ENCODE results near the gene LMAN2L. TPM values are rescaled to one million over a fixed set of nuclear protein-coding genes. Genes with fewer than 3 reads are reported as not detected.

The LMAN2L gene
- total RNA-seq, 4 donors from 2014 or later, result 18.1 to 22.9 (median 21.5) TPM

DNA sequence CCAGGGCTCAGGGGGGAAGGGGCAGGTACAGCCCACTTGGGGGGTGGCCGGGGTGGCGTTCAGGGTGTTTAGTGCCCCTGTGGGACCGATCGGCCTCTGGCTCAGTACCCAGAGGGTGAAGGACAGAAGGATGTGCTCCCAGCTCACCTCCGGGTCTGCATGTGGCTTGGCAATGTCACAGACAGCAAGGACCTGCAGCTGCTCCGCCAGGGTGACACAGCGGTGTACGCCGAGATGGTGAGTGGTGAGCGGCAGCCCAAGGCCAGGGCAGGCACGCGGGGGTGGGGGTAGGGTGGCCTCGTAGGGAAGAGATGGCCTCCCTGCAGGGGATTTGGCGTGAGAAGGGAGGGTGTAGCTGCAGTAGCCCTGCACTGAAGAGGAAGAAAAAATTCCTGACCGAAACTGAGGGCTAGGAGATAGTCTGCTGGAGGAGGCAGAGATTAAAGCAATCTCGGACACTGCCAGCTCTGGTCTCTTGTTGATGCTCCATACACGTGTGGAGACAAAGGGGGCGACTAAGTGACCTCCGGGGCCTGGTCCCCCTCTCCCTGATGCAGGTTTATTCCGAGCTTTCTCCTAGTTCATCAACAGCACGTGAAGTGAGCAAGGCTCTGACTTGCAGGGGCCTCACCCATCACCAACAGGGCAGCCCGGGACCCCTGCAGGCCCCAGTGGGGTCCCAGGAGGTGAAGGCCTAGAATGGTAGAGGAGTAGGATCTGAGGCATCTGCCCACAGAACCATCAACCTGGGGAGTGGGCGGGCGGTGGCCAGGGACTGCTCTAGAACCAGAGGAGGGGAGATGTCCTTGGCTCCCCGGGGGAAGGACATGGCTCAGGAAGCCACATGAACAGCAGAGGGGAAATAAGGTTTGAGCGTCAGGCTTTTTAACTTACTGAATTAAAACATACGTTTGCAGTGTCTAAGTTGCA, 51.9 kb downstream of the LMAN2L start:
- H3K9me3 ChIP-seq, result no peaks in the 10 kb centered on the region
- H3K36me3 ChIP-seq, result no peaks in the 10 kb centered on the region
- 72% methylated on average over 6 to 13 of the region's 27 CpGs for WGBS, 2 donors (ENCODE audit: low coverage in 1 of 2)
- H3K27ac ChIP-seq, result no peak overlapping the region
- peaks cover 30% of the 10 kb centered on the region for H3K27me3 ChIP-seq
- no peak overlapping the region for H3K4me3 ChIP-seq
- ATAC-seq, result no peak
- TF ChIP-seq POLR2AphosphoS5 (IDR thresholded peaks at IDR 0.05), result no peak
- TF ChIP-seq, protein P1, sequence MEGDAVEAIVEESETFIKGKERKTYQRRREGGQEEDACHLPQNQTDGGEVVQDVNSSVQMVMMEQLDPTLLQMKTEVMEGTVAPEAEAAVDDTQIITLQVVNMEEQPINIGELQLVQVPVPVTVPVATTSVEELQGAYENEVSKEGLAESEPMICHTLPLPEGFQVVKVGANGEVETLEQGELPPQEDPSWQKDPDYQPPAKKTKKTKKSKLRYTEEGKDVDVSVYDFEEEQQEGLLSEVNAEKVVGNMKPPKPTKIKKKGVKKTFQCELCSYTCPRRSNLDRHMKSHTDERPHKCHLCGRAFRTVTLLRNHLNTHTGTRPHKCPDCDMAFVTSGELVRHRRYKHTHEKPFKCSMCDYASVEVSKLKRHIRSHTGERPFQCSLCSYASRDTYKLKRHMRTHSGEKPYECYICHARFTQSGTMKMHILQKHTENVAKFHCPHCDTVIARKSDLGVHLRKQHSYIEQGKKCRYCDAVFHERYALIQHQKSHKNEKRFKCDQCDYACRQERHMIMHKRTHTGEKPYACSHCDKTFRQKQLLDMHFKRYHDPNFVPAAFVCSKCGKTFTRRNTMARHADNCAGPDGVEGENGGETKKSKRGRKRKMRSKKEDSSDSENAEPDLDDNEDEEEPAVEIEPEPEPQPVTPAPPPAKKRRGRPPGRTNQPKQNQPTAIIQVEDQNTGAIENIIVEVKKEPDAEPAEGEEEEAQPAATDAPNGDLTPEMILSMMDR (IDR thresholded peaks at IDR 0.05), result no peak
- TF ChIP-seq POLR2A (IDR thresholded peaks at IDR 0.05), result no peak
- H3K4me1 ChIP-seq, result peaks cover 0 to 9% (median 4%) of the 10 kb centered on the region in 3 donors

DNA sequence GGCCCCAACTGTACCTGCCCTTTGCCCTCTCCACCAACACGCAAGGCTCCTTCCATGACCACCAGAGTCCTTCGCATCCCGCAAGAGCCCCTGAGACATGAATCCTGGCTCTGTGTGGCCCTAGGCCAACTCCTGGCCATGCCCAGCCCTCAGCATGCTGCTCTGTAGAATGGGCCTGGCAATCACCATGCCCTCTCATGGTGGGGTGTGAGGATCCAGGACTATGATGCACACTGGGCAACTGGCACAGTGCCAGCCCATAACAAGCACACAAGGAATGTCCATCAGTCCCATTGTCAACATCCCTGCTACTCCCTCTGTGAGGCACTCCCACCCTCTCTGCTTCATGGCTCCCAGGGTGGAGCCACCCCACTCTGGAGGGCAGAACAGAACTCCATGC, 52.6 kb downstream of the LMAN2L start:
- Histone ChIP-seq H3K27ac (no peak overlapping the region), H3K4me3 (no peak overlapping the region), H3K36me3 (no peaks in the 10 kb centered on the region), H3K27me3 (peaks cover 30% of the 10 kb centered on the region), H3K4me1 (peaks cover 0 to 9% (median 4%) of the 10 kb centered on the region in 3 donors), H3K9me3 (no peaks in the 10 kb centered on the region)
- whole genome bisulfite sequencing, 2 donors (ENCODE audit: low coverage in 1 of 2), result 80% methylated on average over 1 of the region's 3 CpGs; no CpG with 5 or more reads in 1 of the 2 donors
- ATAC-seq, result no peak
- no peak for TF ChIP-seq EP300 (IDR thresholded peaks at IDR 0.05)
- TF ChIP-seq, protein P1 (IDR thresholded peaks at IDR 0.05), result no peak
- TF ChIP-seq POLR2AphosphoS5 (IDR thresholded peaks at IDR 0.05), result no peak
- no peak for TF ChIP-seq POLR2A (IDR thresholded peaks at IDR 0.05)

DNA sequence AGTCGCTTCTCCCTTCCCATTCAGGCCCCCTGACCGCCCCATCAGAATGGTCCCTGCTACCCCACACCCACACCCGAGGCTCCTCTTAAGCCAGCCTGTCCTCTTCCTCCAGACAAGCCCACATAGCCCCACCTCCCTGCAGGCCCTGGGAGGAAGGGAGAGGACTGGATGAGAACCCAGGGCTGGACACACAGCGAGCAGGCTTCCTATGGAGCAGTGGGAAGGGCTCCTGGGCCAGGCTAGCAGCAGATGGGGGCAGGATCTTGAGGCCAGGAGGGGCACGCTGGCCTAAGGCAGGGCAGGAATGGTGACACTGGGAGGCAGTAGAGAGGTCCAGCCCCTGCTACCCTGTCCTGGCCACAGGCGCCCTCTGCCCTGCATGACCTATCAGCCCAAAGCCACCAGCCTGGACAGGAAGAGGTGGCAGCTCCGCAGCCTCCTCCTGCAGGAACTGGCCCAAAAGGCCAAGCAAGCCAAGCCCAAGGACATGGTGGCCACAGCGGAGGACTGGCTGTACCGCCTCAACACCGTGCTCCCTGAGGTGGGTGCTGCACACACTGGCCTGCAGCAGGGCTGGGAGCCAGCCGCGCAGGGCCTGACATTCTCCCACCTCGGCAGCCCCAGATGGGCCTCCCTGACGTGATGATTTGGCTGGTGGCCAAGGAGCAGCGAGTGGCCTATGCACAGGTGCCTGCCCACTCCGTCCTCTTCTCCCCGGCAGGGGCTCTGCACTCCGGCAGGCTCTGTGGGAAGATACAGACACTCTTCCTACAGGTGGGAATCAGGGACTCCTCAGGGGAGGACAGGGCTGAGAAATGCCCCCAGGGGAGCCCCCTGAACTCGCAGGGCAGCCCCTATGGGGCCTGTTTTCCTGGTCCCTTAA, 54.0 kb downstream of the LMAN2L start:
- ATAC-seq, result peak; percentile 11
- TF ChIP-seq POLR2AphosphoS5 (IDR thresholded peaks at IDR 0.05) (no peak), POLR2A (IDR thresholded peaks at IDR 0.05) (no peak), EP300 (IDR thresholded peaks at IDR 0.05) (no peak)
- TF ChIP-seq, protein P1 (IDR thresholded peaks at IDR 0.05), result no peak
- H3K27me3 ChIP-seq, result peaks cover 30% of the 10 kb centered on the region

DNA sequence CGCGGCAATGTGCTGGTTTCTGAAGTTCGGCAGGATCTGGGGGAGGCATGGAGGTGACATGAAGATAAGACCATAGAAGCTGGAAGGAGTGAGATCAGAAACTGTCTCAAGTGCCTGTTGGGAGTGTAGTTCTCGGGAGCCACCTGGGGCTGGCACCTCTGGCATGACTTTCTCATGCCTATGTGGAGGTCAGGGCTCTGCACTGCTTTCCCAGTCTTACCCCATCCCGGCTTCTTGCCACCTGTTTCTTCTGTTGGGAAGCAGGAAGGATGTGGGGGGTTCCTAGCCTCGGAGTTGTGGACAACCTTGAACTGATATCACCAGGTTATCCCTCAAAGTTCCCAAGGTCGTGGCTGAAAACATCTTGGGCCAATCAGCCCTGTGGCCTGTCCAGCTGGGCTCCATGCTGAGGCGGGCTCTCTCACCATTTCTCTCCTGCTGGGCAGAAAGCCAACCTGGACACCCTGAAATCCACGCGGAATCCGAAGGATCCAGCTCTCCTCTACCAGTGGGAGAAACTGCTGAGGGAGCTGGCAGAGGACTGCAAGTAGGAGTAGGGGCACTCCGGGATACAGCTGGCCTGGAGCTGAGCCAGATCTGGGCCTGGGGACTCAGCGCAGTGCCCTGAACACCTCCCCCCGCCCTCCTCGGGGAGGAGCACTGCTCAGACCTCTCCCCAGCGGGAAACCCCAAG, 54.8 kb downstream of the LMAN2L start:
- no peaks in the 10 kb centered on the region for H3K36me3 ChIP-seq
- H3K27ac ChIP-seq, result no peak overlapping the region
- 83 to 91% methylated on average over 3 to 4 of the region's 16 CpGs for WGBS, 2 donors (ENCODE audit: low coverage in 1 of 2)
- ATAC-seq, result peak; percentile 7
- no peak for TF ChIP-seq EP300 (IDR thresholded peaks at IDR 0.05)
- no peak for TF ChIP-seq POLR2AphosphoS5 (IDR thresholded peaks at IDR 0.05)
- TF ChIP-seq POLR2A (IDR thresholded peaks at IDR 0.05), result no peak
- TF ChIP-seq, protein P1 (IDR thresholded peaks at IDR 0.05), result no peak
- peaks cover 0 to 9% (median 4%) of the 10 kb centered on the region in 3 donors for H3K4me1 ChIP-seq
- H3K9me3 ChIP-seq, result no peaks in the 10 kb centered on the region
- H3K4me3 ChIP-seq, result no peak overlapping the region
- H3K27me3 ChIP-seq, result peaks cover 30% of the 10 kb centered on the region

More for the DNA sequence above, 54.0 kb downstream of the LMAN2L start:
- H3K27ac ChIP-seq, result no peak overlapping the region
- H3K4me1 ChIP-seq, result peaks cover 0 to 9% (median 4%) of the 10 kb centered on the region in 3 donors
- H3K36me3 ChIP-seq, result no peaks in the 10 kb centered on the region
- no peaks in the 10 kb centered on the region for H3K9me3 ChIP-seq
- 40% methylated on average over 1 of the region's 19 CpGs; no CpG with 5 or more reads in 1 of the 2 donors for WGBS, 2 donors (ENCODE audit: low coverage in 1 of 2)
- H3K4me3 ChIP-seq, result no peak overlapping the region
